ENCODE data around the gene SMIM10L2A.
"Not testable (repeated sequence)": the region's sequence is repeated elsewhere in the genome, so short reads cannot be mapped to it uniquely, and the experiment has no call there.

Gene SMIM10L2A

DNA sequence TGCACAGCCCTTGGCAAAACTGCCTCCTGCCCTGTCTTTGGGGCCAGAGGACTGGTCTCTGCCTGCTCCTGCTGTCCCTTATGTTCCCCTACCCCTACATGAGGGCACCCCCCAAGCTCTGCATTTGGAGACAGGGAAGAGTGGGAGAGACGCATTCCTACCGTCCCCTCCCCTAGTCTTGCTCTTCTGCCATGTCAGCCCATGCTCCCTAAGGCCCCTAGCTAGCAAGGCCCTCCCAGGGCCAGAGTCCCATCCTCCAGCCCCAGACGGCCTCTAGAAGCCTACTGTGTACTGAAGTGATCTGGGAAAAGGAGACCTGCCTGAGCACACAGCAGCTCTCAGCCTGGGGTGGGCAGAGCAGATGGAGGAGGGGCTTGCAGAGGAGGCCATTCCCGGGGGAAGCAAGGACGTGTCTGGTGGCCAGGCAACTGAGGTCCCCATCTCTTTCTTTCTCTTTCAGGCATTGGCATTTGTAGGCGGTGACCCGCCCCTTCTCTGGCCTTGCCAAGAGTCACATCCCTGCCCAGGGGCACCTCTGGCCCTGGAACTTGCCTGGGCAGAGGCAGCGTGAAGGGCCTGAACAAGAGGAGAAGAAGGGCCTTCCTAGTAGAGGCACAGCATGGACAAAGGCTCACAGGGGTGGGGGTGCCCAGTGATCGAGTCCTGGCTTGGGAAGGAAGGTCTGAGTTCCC, 1.6 kb downstream of the SMIM10L2A start:
- not testable (repeated sequence) for DNase-seq

DNA sequence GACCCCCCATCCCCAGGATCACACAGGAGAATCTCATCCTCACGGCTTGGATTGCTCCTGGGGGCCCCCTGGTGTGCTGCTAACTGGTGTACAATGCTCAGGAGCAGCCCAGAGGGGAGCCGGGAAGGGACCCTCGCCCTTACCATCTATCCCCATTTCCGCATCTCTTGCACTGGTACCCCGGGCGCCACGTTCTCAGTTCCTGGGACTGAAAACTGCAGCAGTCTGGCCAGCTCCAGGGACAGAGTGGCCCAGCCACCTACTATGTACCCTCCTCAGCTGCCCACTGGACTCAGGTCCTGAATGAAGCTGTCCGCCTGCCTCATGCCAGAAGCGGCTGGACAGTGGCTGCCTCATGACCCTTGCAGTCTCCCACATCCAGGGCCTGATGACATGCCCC, 2.7 kb downstream of the SMIM10L2A start:
- no peak for DNase-seq

DNA sequence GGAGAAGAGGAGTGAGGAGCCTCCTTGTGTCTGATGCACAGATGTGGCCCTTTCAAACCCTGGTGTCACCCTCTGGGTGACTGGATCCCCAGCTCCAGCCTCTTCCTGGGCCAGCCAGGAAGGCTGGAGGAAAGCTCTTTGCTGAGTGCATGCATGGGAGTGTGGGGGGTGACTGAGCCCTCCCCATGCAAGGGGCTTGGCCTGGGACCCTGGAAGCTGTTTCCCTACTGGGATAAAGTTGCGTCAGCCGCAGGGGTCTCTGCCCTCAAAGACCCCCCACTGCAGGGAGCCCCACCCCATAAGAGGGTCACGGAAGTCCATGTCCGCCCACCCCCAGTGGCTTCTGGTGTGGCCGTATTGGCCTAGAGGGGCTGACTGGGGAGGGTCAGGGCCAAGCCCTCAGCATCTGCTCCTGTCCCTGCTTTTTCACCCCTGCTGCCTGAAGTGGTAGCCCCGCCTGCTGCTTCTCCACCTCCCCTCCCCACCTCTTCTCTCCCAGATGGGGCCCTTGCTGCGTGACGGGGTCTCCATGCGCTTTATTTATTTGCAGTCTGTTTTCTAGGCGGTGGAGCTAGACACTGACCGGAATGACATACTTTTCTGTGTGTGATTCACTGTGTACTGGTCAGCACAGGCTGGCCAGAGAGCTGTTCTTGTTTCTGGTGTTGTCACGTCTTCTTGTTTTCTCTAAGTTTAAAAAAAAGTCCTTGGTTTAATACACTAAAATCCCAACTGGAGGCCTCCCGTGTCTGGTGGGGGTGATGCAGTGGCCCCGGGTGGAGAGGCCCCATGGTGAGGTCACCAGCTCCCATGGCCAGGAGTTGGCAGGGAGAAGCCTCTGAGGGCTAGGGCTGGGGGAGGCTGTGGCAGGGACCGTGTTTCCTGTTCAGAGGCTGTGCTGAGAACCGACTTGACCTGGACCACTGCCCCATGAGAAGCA, 3.6 kb downstream of the SMIM10L2A start:
- no peak for DNase-seq

DNA sequence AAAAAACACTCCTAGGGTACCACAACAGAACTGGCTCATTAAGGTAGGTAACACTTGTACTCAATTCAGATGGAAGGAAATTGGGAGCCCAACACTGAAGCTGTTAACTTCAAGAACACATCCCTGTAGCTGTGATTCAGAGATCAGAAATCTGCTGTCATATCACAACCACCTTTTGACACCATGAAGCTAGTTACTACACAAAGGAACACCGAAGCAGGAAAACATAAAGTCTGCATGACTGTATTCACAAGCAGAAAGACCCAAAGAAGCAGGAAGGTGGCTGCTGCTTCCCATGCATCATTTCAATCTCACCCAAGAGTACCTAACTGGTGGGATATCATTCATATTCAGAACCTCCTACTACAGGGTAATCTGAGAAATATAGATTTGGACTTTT, 7.7 kb downstream of the SMIM10L2A start:
- no peak for DNase-seq

DNA sequence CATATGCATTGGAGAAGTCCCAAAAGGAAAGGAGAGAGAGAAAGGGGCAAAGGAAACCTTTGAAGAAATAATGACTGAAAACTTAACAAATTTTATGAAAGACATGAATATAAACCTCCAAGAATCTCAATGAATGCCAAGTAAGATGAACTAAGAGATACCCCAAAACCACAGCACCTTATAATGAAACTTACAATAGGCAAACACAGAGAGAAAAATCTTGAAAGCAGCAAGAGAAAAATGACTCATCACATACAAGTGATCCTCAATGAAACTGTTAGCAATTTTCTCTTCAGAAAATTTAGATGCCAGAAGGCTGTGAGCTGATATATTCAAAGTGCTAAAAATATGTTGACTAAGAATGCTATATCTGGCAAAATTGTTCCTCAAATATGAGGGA, 10.1 kb downstream of the SMIM10L2A start:
- no peak for DNase-seq

DNA sequence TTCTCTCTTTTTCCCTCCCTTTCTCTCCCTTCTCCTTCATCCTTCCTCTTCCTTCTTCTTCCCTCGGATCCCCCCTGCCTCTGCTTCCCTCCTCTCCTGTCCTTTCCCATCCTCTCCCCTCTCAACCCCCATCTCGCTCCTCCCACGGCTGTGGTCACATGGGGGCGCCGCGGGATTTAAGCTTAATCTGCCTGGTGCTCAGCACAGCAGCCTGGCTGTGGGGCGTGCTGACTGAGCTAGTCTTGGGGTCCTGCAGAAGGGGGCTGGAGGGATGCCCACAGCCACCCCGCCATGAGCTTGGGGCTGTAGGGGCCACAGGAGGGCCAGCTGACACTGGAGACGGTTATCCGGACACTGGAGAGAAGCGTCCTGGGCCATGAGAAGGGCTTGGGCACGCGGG, 10.7 kb downstream of the SMIM10L2A start:
- DNase-seq: no peak

DNA sequence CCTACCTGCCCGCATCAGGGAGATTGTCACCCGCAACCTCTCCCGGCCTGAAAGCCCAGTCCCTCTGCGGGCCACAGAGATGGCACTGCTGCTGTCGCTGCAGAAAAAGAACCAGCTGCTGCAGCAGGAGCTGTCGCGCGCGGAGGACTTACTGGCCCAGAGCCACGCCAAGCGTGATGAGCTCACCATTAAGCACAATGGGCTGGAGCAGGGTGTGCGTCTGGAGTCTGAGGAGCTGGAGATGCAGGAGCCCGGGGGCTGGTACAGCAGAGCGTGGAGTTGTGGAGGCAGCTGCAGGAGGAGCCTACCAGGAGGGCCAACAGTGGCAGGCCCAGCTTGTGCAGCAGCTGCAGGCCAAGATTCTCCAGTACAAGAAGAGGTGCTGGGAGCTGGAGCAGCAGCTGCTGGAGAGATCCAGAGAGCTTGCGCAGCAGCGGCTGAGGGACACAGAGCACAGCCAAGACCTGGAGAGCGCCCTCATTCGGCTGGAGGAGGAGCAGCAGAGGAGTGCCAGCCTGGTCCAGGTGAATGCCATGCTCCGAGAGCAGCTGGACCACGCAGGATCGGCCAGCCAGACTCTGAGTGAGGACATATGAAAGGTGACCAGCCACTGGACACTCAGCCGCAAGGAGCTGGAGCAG, 11.3 kb downstream of the SMIM10L2A start:
- DNase-seq: no peak

DNA sequence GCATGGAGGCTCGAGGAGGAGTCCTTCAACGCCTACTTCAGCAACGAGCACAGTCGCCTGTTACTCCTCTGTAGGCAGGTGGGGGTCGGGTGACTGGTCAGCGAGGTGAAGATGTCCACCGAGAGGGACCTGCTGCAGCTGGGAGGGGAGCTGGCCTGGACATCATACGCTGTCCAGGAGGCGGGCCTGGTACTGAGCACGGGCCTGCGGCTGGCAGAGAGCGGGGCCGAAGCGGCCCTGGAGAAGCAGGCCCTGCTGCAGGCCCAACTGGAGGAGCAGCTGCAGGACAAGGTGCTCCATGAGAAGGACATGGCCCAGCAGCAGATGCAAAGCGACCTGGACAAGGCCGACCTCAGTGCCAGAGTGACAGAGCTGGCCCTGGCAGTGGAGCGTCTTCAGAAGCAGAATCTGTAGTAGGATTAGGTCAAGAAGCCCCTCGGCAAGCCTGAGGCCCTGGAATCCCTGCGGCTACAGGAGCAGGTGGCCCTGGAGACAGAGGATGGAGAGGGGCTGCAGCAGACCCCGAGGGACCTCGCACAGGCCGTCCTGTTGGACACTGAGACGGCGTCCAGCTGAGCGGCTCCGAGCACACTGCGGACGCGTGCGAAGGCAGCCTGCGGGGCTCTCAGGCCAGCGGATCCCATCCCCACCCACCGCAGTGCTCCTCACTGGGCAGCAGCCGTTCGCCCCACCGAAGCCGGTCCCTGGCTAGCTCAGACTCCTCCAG, 11.9 kb downstream of the SMIM10L2A start:
- no peak for DNase-seq

DNA sequence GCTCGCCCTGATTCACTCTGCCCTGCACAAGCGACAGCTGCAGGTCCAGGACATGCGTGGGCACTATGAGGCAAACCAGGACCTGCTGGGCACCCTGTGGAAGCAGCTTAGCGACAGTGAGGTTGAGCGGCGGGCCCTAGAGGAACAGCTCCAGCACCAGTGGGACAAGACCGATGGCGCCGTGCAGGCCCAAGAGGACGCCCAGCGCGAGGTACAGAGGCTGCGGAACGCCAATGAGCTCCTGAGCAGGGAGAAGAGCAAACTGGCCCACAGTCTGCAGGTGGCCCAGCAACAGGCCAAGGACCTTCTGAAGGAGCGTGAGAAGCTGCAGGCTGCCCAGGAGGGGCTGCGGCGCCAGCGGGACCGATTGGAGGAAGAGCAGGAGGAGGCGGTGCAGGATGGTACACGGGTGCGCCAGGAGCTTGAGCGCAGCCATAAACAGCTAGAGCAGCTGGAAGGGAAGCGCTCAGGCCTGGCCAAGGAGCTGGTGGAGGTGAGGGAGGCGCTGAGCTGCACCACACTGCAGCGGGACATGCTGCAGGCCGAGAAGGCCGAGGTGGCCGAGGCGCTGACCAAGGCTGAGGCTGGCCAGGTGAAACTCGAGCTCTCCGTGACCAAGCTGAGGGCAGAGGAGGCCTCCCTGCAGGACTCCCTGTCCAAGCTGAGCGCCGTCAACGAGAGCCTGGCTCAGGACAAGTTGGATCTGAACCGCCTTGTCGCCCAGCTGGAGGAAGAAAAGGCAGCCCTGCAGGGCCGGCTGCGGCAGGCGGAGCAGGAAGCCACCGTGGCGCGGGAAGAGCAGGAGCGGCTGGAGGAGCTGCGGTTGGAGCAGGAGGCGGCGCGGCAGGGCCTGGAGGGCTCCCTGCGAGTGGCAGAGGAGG, 12.8 kb downstream of the SMIM10L2A start:
- no peak for DNase-seq

DNA sequence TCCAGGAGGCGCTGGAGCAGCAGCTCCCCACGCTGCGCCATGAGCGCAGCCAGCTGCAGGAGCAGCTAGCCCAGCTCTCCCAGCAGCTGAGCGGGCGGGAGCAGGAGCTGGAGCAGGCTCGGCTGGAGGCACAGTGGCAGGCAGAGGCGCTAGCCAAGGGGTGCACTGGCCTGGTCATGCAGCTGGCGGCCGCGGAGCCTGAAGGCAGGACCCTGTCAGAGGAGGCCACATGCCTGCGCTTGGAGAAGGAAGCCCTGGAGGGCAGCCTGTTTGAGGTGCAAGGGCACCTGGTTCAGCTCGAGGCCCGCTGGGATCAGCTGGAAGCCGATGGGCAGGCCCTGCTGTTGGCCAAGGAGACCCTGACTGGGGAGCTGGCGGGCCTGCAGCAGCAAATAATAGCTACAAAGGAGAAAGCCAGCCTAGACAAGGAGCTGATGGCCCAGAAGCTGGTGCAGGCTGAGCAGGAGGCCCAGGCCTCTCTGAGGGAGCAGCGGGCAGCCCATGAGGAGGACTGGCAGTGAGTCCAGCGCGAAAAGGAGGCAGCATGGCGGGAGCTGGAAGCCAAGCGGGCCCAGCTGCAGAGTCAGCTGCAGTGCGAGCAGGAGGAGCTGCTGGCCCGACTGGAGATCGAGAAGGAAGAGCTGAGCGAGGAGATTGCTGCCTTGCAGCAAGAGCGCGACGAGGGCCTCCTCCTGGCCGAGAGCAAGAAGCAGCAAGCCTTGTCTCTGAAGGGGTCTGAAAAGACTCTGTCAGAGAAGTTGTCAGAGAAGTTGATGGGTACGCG, 13.6 kb downstream of the SMIM10L2A start:
- DNase-seq: no peak

DNA sequence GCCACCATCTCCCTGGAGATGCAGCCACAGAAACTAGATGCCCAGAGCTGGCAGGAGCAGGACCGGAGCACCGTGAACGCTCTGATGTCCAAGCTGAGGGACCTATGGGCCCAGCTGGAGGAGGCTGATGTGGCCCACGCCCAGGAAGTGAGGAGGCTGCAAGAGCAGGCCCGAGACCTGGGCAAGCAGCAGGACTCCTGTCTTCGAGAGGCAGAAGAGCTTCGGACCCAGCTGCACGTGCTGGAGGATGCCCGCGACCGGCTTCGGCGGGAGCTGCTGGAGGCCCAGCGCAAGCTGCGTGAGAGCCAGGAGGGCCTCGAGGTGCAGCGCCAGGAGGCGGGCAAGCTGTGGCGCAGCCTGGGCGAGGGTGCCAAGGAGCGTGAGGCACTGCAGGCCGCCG, 14.2 kb downstream of the SMIM10L2A start:
- DNase-seq: no peak

DNA sequence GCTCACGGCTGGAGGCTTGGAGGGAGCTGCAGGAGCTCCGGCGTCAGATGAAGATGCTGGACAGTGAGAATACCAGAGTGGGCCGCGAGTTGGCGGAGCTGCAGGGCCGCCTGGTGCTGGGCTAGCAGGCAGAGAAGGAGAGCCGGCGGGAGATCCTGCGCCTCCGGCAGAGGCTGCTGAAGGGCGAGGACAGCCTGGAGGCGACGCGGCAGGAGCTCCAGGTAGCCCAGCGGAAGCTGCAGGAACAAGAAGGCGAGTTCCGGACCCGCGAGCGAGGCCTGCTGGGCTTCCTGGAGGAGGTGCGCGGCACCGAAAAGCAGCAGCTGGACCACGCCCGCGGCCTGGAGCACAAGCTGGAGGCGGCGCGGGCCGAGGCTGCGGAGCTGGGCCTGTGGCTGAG, 14.7 kb downstream of the SMIM10L2A start:
- no peak for DNase-seq

DNA sequence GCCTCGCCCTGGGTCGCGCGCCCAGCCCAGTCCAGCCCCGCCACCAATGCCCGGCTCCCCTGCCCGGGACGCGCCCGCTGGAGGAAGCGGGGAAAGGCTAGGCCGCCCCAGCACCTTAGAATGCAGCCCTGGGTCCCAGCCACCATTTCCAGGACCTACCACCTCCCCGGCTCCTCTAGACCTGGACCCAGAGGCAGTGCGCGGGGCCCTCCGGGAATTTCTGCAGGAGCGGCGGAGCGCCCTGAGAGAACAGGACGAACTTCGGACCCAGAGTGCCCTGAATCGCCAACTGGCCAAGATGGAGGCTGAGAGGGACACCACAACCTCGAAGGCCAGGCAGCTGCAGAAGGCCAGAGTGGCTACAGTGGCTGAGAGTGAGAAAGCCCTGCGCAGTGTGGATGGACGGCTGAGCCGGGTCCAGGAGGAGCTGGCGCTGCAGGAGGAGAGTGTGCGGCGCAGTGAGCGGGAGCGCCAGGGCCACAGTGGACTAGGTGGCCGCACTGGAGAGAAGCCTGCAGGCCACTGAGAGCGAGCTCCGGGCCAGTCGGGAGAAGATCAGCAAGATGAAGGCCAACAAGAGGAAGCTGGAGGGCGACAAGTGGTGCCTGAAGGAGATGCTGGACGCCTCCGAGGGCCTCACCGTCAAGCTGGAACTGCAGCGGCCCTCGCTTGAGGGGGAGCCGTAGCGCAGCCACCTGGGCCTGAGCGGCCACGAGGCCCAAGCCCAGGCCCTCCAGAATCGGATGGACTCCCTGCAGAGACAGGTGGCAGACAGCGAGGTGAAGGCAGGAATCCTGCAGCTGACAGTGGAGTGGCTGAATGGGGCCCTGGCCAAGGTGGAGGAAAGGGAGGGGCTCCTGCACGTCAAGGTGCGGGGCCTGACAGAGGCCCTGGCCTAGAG, 15.5 kb downstream of the SMIM10L2A start:
- no peak for DNase-seq

DNA sequence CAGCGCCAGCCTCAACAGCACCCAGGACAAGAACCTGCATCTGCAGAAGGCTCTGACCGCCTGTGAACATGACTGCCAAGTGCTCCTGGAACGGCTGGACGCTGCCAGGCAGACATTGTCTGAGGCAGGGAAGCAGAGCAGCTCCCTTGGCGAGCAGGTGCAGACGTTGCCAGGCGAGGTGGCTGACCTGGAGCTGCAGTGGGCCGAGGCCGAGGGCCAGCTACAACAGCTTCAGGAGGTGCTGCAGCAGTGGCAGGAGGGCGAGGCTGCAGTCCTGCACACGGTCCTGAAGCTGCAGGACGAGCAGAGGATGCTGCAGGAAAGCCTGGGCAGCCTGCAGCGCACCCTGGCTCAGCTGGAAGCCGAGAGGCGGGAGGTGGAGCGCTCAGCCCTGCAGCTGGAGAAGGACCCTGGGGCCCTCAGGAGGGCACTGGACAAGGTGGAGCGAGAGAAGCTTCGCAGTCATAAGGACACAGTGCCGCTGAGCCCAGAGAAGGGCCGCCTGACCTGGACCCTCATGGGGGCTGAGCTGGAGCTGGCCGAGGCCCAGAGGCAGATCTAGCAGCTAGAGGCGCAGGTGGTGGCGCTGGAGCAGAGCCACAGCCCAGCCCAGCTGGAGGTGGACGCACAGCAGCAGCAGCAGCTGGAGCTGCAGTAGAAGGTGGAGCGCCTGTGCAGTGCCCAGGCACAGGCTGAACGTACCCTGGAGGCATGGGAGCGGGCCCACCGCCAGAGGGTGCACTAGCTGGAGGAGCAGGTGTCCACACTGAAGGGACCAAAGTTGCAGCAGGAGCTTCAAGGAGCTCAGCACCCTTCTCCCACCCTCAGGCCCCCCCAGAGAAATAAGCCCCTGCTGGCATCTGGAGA, 16.4 kb downstream of the SMIM10L2A start:
- no peak for DNase-seq

DNA sequence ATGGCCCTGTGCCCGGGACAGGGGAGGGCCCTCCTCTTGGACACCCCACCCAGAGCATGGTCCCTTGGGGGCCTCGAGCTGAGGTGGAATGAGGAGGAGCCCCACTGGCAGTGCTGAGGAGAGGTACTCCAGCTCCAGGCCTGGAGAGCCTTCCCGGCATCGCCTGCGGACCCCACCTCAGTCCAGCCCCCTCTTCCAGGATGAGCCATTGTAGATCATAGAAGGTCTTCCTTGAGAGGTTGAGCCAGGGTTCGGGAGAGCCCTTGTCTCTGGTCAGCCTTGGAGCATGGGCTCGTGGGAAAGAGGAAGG, 16.9 kb downstream of the SMIM10L2A start:
- no peak for DNase-seq

DNA sequence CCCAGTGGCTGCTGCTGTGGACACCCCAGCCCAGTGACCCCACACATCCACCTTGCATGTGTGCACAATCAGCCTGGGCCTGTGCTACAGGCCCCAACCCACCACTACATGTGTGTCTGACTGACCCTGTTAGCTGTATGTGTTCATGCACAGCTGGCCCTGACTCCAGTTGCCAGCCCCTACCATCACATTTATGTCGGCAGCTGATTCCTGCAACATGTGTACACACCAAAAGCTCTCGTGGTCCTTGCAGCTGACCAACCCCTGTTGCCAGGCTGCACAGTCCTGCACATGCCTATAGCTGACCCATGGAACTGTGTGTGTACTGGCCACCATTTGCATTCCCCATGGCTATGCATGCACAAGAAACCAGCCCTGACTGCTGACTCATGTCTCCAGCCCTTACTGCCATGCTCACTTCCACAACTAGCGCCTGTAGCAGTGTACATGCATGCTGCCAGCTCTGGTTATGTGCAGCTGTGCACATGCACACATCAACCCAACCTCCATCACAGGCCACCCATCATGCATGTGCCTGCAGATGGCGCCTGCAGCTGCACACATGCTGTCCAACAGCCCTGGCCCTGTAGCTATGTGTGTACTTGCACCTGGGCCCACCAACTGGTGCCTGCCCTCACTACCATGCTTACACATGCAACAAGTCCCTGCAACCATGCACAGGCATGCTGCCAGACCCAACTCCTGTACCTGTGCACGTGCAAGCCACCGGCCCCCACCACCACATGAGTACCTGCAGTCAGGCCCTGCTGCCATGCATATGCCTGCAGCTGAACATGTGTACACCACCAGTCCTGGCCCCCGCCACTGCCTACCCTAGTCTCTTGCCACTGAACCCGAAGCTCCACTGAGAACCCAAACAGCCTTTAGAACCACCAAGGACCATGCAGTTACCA, 28.1 kb downstream of the SMIM10L2A start:
- no peak for DNase-seq

DNA sequence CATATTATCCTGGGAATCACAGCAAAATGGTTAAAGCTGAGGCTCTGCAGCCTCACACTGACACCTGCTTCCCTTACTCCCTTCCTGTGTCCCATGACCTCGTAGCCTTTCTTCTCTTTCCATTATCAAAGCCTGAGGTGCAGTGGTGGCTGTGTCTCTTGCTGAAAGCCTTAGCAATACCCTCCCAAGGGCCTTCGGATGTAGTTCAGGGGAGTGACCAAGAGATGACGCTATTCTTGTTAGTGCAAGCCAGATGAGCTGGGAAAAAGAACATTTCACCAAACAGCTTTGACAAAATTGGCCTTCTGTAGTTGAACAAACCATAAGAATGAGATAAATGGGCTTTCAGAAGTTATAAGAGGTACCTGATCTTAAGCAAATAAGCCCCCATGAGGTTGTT, 31.6 kb downstream of the SMIM10L2A start:
- no peak for DNase-seq

DNA sequence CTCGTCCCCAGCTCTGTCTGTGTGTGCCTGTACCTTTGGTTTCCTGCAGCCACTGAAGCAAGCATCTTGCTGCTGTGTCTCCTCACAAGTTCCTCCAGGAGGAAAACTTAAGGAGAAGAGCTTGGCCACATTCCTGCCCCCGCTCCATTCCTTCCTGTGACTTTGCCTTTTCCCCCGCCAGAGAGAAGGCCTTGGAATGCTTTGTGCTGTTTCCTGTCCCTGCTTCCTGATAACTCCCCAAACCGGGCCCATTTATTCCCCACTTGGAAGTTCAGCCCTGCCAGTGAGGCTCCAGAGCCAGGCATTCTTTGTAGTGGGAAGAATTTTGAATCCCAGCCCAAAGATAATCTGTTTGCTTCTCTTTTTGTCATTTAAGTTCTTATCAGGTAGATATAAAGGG, 33.1 kb downstream of the SMIM10L2A start:
- no peak for DNase-seq
